ENCODE measurements around the gene MYO1A.

DNA sequence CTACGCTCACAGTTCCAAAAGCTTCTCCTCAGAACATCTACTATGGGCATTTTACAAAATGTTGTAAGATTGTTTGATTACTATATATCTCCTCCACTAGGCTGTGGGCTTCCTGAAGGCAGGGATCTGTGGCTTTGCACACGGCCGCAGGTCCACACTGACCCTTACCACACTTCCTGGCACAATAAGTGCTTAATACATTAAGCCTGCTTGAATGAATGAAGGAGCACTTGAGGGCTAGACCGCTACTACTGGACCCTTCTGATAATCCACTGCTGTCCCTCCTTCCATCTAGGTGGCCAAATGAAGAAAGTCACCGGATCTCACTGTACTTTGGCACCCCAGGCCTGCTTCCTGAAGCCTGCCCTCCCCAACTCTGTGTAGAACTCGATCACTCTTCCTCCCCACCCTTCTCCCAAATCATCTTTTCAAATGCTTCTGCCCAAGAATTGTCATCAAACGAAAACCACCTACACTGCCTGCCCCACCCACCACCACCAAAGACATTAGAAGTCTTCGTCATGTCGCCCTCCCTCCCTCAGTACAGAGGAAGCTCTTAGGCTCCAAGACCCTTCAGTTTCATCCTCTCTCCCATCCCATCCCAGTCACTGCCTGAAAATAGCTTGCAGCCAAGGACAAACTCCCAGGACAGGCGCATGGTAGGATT is 43.0 kb downstream of the MYO1A start:
- TF ChIP-seq ZNF558 (tag by site-specific recombination; IDR thresholded peaks at IDR 0.05), result no peak
- TF ChIP-seq, protein P1, sequence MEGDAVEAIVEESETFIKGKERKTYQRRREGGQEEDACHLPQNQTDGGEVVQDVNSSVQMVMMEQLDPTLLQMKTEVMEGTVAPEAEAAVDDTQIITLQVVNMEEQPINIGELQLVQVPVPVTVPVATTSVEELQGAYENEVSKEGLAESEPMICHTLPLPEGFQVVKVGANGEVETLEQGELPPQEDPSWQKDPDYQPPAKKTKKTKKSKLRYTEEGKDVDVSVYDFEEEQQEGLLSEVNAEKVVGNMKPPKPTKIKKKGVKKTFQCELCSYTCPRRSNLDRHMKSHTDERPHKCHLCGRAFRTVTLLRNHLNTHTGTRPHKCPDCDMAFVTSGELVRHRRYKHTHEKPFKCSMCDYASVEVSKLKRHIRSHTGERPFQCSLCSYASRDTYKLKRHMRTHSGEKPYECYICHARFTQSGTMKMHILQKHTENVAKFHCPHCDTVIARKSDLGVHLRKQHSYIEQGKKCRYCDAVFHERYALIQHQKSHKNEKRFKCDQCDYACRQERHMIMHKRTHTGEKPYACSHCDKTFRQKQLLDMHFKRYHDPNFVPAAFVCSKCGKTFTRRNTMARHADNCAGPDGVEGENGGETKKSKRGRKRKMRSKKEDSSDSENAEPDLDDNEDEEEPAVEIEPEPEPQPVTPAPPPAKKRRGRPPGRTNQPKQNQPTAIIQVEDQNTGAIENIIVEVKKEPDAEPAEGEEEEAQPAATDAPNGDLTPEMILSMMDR (tag by site-specific recombination; IDR thresholded peaks at IDR 0.05), result no peak
- TF ChIP-seq, protein P2, sequence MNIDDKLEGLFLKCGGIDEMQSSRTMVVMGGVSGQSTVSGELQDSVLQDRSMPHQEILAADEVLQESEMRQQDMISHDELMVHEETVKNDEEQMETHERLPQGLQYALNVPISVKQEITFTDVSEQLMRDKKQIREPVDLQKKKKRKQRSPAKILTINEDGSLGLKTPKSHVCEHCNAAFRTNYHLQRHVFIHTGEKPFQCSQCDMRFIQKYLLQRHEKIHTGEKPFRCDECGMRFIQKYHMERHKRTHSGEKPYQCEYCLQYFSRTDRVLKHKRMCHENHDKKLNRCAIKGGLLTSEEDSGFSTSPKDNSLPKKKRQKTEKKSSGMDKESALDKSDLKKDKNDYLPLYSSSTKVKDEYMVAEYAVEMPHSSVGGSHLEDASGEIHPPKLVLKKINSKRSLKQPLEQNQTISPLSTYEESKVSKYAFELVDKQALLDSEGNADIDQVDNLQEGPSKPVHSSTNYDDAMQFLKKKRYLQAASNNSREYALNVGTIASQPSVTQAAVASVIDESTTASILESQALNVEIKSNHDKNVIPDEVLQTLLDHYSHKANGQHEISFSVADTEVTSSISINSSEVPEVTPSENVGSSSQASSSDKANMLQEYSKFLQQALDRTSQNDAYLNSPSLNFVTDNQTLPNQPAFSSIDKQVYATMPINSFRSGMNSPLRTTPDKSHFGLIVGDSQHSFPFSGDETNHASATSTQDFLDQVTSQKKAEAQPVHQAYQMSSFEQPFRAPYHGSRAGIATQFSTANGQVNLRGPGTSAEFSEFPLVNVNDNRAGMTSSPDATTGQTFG (tag by site-specific recombination; IDR thresholded peaks at IDR 0.05; ENCODE audit: borderline replicate concordance), result no peak
- TF ChIP-seq, protein P3, sequence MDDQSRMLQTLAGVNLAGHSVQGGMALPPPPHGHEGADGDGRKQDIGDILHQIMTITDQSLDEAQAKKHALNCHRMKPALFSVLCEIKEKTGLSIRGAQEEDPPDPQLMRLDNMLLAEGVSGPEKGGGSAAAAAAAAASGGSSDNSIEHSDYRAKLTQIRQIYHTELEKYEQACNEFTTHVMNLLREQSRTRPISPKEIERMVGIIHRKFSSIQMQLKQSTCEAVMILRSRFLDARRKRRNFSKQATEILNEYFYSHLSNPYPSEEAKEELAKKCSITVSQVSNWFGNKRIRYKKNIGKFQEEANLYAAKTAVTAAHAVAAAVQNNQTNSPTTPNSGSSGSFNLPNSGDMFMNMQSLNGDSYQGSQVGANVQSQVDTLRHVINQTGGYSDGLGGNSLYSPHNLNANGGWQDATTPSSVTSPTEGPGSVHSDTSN (CRISPR knock-in tag; IDR thresholded peaks at IDR 0.05), result no peak
- no peak for TF ChIP-seq TCF7L2 (IDR thresholded peaks at IDR 0.05; ENCODE audit: borderline replicate concordance, low read depth, low read length)
- no peak for TF ChIP-seq ZNF768 (tag by site-specific recombination; IDR thresholded peaks at IDR 0.05)
- TF ChIP-seq, protein P4, sequence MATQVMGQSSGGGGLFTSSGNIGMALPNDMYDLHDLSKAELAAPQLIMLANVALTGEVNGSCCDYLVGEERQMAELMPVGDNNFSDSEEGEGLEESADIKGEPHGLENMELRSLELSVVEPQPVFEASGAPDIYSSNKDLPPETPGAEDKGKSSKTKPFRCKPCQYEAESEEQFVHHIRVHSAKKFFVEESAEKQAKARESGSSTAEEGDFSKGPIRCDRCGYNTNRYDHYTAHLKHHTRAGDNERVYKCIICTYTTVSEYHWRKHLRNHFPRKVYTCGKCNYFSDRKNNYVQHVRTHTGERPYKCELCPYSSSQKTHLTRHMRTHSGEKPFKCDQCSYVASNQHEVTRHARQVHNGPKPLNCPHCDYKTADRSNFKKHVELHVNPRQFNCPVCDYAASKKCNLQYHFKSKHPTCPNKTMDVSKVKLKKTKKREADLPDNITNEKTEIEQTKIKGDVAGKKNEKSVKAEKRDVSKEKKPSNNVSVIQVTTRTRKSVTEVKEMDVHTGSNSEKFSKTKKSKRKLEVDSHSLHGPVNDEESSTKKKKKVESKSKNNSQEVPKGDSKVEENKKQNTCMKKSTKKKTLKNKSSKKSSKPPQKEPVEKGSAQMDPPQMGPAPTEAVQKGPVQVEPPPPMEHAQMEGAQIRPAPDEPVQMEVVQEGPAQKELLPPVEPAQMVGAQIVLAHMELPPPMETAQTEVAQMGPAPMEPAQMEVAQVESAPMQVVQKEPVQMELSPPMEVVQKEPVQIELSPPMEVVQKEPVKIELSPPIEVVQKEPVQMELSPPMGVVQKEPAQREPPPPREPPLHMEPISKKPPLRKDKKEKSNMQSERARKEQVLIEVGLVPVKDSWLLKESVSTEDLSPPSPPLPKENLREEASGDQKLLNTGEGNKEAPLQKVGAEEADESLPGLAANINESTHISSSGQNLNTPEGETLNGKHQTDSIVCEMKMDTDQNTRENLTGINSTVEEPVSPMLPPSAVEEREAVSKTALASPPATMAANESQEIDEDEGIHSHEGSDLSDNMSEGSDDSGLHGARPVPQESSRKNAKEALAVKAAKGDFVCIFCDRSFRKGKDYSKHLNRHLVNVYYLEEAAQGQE (tag by site-specific recombination; IDR thresholded peaks at IDR 0.05), result no peak
- no peak for TF ChIP-seq ZNF433 (tag by site-specific recombination; IDR thresholded peaks at IDR 0.05; ENCODE audit: low read depth)
- TF ChIP-seq ZNF610 (tag by site-specific recombination; IDR thresholded peaks at IDR 0.05; ENCODE audit: borderline replicate concordance), result no peak
- TF ChIP-seq ZNF629 (tag by site-specific recombination; IDR thresholded peaks at IDR 0.05), result no peak
- TF ChIP-seq, protein P5, sequence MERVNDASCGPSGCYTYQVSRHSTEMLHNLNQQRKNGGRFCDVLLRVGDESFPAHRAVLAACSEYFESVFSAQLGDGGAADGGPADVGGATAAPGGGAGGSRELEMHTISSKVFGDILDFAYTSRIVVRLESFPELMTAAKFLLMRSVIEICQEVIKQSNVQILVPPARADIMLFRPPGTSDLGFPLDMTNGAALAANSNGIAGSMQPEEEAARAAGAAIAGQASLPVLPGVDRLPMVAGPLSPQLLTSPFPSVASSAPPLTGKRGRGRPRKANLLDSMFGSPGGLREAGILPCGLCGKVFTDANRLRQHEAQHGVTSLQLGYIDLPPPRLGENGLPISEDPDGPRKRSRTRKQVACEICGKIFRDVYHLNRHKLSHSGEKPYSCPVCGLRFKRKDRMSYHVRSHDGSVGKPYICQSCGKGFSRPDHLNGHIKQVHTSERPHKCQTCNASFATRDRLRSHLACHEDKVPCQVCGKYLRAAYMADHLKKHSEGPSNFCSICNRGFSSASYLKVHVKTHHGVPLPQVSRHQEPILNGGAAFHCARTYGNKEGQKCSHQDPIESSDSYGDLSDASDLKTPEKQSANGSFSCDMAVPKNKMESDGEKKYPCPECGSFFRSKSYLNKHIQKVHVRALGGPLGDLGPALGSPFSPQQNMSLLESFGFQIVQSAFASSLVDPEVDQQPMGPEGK (tag by site-specific recombination; IDR thresholded peaks at IDR 0.05), result no peak
- TF ChIP-seq, protein P6, sequence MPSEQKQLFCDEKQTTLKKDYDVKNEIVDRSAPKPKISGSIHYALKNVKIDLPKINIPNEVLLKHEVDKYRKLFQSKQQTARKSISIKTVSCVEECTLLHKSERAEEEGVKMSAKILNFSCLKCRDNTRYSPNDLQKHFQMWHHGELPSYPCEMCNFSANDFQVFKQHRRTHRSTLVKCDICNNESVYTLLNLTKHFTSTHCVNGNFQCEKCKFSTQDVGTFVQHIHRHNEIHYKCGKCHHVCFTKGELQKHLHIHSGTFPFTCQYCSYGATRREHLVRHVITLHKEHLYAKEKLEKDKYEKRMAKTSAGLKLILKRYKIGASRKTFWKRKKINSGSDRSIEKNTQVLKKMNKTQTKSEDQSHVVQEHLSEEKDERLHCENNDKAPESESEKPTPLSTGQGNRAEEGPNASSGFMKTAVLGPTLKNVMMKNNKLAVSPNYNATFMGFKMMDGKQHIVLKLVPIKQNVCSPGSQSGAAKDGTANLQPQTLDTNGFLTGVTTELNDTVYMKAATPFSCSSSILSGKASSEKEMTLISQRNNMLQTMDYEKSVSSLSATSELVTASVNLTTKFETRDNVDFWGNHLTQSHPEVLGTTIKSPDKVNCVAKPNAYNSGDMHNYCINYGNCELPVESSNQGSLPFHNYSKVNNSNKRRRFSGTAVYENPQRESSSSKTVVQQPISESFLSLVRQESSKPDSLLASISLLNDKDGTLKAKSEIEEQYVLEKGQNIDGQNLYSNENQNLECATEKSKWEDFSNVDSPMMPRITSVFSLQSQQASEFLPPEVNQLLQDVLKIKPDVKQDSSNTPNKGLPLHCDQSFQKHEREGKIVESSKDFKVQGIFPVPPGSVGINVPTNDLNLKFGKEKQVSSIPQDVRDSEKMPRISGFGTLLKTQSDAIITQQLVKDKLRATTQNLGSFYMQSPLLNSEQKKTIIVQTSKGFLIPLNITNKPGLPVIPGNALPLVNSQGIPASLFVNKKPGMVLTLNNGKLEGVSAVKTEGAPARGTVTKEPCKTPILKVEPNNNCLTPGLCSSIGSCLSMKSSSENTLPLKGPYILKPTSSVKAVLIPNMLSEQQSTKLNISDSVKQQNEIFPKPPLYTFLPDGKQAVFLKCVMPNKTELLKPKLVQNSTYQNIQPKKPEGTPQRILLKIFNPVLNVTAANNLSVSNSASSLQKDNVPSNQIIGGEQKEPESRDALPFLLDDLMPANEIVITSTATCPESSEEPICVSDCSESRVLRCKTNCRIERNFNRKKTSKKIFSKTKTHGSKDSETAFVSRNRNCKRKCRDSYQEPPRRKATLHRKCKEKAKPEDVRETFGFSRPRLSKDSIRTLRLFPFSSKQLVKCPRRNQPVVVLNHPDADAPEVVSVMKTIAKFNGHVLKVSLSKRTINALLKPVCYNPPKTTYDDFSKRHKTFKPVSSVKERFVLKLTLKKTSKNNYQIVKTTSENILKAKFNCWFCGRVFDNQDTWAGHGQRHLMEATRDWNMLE (tag by site-specific recombination; conservative IDR thresholded peaks at IDR 0.05; ENCODE audit: low read depth), result no peak
- no peak for TF ChIP-seq ZNF324 (tag by site-specific recombination; IDR thresholded peaks at IDR 0.05)

Measured in HEK293 (cell line).